ENCODE results near the gene KLF11.

KLF11 gene

DNA sequence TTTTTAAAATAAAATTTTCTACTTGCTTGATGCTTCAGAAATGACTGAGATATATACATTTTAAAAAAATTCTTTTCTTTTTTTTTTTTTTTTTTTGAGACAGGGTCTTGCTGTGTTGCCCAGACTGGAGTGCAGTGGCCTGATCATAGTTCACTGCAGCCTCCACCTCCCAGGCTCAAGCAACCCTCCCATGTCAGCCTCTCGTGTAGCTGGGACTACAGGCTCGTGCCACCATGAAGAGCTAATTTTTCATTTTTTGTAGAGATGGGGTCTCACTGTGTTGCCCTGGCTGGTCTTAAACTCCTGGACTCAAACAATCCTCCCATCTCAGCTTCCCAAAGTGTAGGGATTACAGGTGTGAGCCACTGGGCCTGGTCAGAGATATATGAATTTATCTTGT is 24.0 kb downstream of the KLF11 start:
- no peak for DNase-seq

DNA sequence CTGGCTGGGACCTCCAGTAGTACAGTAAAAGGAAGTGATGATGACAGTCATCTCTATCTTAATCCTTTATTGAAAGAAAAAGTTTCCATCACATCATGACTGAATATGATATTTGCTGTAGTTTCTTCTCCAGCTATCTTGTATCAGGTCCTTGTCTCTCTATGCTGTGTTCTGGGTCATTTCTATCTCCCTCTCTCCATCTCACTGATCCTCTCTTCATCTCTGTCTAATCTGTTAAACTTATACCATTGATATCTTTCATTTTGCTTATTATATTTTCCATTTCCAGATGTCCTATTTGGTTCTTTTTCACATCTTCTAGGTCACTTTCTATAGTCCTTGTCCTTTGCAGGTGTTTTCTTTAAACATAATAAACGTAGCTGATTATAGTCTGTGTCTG is 24.5 kb downstream of the KLF11 start:
- no peak for DNase-seq

DNA sequence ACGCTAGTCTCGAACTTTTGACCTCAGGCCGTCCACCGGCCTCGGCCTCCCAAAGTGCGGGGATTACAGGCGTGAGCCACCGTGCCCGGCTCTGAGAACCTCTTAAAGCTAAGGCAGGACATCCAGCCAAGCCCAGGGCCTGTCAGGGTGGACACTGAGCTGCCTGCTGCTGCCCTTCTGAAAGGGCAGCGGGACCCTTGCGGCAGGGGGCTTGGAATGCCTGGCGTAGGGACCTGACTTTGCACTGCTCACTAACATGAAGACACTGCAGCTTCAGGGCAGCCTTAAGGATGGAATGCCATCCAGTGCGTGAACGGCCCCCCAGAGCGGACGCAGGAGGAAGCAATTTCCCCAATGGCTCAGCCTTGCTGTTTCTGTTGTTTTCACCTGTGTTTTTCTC is 27.8 kb downstream of the KLF11 start:
- no peak for DNase-seq

DNA sequence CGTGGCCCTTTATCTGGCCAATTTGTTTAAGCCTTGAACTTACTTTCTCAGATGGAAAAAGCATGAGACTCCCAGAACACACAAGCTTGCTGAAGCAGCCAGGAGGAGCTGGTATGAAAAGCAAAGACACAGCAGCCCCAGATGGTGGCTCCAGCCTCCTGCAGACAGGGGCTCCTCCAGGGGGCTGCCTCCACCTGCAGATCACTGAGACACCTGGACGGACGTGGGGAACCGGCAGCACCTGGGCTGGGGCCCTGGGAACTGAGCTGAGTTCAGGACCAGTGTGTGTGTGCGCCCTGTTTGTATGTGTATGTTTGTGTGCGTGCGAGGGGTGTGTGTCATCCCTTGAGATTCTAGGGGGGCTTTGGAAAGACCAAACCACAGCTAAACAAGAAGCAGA is 28.2 kb downstream of the KLF11 start:
- DNase-seq, result no peak

DNA sequence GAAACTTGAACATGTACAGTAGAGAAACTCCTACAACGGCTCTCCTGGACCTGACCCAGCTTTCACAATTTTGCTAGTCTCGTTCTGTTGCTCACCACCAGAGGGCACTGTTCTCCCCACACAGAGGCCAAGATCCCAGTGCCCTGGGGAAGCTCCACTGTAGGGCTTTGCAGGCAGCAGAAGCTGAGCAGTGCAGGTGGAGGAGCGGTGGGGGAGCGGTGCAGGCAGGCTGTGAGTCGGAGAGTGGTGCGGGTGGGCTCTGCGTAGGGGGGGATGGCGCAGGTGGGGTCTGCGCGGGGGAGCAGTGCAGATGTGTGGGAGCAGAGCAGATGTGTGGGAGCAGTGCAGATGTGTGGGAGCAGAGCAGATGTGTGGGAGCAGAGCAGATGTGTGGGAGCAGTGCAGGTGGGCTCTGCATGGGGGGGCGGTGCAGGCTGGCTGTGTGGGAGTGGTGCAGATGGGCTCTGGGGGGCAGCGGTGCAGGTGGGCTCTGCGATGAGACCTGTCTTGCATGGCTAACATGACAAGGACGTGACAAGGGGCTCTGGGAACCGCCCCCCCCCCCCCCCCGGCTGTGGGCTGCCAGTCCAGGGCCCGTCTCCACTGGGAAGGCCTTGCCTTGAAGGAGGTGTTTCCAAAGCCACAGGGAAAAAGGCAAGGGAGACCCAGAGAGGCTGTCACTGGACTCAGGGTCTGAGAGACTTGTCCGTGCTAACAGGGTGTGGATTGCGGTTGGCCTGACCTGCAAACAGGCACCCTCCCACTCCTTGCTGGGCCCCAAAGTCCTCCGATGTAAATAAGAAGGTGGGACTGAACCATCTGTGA is 29.5 kb downstream of the KLF11 start:
- peak; percentile 75 for DNase-seq

DNA sequence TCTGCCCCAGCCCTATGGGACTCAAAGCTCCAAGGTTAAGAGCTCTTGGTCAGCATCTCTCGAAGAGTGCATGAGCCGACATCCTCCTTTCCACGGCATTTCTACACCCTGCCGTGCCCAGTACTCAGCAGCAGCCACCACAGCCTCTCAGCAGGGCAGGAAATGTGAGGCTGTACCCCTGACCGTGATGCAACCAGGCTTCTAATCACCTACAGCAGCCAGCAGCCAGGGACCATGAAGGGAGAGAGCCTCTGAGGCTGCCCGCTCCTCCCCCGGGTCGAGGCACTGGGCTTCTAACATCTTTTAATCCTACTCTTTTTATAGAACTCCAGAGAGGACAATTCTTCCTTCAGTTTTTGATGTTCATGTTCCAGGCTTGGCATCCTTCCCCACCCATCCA is 30.4 kb downstream of the KLF11 start:
- no peak for DNase-seq

DNA sequence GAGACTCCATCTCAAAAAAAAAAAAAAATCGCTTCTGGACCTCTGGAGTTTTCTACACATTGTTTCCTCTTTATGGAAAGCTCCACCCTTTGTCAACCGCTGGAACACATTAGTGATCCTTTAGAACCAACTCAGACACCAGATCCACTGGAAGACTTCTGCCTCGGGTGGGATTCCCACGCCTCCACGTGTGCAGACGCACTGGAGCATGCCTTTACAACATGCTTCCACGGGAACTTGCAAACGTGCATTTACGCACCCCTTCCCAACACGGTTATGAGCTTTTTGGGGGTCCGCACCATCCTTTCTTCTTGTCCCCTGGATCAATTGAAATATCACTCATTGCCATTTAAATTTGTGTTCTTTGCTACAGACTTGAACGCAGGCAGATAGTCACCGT is 31.8 kb downstream of the KLF11 start:
- no peak for DNase-seq

DNA sequence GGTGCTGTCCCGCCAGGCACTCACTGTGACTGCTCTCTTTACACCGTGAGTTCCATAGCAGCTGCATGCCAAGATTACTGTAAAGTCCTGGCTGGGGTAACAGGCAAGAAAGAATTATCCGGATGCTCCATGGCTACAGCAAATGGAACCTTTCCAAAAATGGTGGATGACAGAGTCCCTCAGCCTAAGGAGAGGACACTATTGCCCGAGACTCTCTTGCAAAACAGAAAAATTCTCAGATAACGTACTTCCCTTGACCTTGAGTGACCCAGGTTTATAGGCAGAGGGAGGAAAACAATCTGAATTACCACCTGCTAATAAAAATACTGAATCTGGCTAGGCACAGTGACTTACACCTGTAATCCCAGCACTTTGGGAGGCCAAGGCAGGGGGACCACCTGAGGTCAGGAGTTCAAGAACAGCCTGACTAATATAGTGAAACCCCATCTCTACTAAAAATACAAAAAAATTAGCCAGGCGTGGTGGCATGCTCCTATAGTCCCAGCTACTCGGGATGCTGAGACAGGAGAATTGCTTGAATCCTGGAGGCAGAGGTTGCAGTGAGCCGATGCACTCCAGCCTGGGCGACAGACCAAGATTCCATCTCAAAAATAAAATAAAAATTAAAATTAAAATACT is 32.3 kb downstream of the KLF11 start:
- no peak for DNase-seq

DNA sequence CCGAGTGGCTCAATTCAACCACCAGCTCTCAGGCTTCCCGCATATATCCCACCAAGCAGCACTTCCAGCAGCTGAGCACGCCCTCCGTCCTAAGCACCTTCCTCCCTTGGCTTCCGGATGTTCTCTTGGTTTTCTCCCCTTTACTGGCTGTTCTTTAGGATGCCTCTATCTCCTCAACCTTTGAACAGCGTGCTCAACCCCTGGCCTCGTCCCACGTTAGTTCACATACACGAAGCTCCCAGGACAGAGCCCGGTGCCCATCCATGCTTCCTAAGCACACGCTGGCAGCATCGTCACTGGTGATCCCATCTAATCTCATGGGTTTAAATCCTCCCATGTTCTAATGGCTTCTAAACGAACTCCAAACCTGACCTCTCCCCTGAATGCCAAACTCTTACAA is 33.2 kb downstream of the KLF11 start:
- no peak for DNase-seq

DNA sequence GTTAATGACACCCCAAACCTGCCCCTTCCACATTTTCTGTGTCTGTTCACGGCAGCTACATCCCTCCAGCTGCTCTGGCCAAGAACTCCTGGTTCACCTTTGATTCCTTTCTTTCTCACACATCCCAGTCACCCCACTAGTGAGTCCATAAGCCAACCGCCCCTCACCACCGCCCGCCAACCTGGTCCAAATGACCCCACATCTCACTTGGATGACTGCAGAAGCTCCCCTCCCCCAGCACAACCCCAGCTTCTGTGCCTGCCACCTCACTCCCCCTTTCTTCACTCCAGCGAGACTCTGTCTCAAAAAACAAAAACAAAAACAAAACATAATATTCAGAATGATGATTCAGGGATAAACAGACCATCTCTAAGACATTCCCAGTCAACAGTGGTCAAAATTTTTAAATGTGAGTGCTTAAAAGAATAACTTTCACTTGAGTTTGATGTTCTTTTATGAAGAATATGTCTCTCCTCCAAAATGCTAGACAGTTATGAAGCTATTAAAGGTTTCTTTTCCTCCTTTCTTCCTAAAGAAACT is 33.7 kb downstream of the KLF11 start:
- DNase-seq, result no peak

DNA sequence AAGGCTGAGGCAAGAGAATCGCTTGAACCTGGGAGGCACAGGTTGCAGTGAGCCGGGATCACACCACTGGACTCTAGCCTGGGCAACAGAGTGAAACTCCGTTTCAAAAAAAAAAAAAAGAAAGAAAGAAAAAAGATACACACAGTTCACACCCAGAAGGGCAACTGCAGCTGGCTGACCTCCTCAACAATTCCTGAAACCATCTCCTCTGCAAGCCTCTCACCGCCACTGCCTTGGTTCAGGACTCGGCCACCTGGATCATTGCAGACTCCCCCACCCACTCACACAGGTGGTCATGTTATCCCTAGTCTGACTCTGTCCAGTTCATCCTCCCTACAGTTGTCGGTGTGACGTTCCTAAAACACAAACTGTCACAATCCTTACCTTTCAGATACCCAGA is 34.7 kb downstream of the KLF11 start:
- DNase-seq, result no peak

DNA sequence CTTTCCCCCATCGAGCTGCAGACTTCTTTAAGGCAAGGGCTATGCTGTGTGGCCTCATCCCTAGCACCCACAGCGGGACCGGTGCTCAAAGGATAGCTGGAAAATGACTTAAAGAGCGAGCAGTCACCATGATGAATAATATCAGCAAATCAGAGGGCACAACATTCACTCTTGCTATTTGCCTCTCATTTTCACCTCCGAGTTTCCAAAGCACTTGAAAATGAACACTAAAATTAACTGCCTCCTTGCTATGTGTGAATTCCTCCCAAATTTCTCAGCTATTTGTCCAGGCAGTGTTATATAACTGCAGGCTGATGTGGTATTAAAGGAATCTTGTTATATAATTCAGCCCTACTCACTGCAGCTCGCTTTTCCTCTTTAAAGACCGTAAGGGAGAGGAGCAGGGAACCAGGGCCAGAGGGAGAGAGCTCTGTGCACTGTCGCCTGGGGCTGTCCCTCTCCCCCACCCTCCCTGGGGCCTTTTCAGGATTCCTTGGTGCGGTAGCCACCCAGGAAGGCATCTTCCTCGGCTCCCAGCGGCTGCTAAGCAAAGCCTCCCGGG is 35.4 kb downstream of the KLF11 start:
- no peak for DNase-seq

DNA sequence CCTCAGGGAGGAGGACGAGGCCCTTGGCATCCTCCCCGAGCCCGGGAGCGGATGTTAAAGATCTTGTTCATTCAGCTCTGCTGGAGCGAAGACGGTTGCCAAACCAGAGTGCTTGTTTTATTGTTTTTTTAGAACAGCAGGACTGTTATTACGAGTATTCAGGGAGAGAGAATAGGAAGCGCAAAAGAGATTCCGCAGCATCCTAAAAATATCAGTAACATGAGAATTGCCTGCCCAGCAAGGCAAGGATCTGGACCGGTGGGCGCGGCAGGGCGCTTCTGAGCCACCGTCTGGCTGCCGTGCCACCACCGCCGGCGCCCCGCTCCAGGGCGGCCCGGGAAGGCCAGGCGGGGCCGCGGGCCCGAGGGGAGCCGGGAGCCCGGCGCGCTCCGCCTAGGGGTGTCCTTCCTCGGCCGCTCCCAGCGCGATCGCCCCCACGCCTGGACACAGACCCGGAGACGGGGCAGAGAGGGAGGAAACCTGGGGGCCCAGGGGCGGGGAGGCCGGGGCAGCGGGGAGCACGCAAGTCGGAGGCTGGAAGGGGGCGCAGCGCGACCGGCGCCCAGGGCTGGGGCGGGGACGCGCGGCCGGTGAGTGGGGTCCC is 36.0 kb downstream of the KLF11 start:
- no peak for DNase-seq

DNA sequence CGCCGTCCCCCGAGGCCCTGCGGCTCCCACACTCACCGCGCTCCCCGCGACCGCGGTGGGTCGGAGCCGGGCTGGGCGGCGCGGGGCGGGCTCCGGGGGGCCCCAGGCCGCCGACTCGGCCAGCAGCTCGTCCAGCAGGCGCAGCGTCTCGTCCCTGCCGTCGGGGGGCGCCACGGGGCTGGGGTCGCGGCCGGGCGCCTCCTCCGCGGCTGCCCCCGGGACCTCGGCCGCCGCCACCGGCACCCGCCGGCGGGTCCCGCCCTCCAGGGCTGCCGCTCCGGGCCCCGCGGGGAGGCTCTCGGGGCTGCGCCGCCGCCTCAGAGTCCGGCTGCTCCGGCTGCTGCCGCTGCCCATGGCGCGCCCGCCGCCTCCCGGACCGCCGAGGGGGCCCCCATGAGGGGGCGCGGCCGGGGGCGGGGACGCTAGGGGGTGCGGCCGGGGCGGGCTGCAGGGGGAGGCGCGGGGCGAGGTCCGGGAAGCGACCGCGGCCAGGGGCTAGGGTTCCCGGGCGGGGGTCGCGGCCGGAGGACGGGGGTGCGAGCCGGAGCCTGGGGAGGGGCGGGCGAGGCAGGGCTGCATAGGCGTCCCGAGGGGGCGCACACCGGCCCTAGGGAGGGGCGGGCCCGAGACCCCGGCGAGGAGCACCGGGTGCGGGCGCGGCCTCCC is 36.7 kb downstream of the KLF11 start, which contains the start of gene CYS1:
Gene CYS1, minus strand, starts transcription at position 542 of the 666 bp plus-strand sequence. Its CDS starts 188 bp downstream, at position 354.
- DNase-seq, result no peak

DNA sequence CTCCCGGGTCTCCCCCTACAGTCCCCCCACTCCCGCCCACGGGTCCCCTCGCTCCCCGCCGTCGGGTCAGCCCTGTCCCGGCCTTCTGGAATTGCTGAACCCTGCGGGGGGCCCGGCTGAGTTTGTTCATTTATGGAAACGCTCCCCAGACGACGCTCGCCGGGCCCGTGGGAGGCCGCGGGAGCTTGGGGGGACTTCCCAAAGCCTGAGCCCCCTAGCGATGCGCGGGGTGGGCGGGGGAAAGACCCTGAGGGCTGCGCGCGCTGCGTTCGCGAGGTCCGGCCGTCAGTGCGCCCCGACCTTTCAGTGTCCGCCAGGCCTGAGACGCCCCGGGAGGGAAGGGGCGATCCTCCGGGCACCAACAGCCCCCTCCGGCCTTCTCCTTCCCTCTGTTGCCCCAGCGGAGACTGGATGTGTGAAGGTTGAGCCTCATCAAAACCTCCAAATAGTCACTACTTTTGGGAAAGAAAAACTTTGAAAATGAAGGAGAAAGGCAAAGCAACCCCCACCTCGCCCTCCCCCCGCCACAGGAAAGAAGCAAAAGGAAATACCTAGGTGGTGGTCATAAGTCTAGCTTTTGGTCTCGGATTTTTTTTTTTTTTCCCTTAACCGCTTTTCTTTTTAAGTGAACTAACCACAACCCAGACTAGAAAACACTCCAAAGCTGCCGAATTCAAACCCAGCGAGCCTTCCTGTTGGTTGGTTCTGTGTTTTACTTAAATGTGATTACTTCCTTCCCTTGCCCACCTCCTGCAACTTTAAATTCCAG is 37.4 kb downstream of the KLF11 start:
- DNase-seq, result no peak

DNA sequence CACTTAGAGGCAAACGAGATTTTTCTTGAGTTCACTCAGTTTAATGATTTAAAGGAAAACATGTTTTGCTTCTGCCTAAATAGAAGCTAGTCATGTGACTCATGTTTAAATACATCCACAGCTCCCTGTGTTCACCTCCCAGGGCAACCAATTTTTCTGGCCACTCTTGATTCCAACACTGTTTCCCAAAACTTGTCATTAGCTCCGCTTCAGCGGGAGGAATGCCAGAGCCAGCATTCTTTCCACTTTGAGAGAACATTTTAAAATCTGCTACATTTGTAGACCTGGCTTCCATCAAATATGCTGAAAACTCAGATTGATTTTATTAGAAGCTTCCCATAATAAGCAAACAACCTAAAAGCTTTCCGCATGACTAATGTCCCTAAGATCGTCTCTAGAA is 39.7 kb downstream of the KLF11 start:
- DNase-seq, result no peak

DNA sequence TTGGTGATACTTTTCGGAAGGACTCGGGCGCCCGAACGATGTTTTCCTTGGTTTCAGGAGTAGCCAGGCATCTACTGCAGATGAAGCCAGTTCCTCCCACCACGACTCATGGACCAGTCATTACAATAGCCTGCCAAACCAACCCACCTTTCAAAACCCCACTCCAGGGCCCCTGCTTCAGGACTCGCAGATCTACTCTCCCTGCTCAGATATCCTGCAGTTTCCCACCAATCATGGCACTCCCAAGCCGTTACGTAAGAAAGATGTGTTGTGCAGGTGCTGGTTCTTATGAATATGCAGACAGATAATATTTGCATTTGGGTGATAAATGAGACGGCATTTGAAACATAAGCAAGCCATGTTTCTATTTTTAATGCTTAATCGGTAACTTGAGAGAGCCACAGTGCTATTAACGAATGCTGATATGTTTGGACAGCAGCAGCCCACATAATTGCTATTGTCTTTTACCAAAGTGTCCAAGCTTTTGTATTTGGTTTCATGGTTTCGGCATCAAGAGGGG is 40.4 kb downstream of the KLF11 start:
- DNase-seq, result no peak

DNA sequence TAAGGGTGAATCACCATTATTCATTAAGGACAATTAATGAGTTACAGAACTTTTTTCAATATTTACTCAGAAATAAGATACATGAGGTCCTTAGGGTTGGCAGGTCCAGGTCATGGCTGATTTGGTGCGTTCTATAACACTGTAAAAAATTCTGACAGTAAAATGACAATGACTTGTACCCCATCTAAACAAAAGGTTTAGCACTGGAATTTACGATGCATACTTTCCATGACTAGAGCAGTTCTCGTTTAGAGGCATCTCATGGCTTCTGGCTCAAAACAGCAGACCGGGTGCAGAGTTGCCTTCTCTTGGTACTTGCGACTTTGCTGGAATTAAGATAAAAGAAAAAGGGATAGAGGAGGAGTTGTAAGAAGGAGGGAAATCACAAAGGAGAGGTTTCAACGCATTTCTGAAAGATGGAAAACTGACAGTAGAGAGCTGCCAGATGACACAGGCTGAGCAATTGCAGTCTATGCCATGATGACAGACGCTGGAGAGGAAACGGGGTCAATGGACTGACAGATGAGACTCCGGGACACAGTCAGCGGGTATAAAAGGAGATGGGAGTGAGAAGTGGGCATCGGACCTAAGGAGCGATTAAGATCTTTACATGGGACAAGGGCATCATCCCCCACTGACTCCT is 41.0 kb downstream of the KLF11 start:
- DNase-seq, result no peak

DNA sequence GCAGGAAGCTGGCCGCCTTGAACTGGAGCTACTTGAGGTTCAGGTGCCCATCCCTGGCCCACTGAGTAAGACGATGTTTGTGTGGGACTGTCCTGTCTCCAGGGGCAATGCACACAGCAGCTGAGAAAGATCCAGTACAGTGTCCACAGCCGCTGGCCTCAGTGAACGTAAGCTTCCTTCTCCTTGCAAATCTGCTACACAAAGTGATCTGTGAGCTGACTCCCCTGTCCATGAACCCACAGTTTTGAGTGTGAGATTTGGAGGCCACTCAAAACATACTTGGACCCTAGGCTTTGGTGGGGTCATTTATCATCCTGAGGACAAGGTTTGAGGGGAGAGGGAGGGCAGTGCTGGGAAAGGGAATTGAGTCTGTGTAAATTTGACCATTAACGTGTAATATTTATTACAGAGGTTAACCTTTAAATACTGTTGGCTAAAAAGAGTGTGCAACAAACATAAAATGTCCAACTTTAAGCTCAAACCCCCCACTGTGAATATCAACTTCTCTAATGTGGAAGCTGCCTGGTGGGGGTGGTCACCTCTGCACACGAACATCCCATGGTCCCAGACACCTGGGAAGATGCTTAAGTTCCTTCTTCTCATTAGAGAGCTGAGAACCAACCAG is 41.8 kb downstream of the KLF11 start:
- no peak for DNase-seq

DNA sequence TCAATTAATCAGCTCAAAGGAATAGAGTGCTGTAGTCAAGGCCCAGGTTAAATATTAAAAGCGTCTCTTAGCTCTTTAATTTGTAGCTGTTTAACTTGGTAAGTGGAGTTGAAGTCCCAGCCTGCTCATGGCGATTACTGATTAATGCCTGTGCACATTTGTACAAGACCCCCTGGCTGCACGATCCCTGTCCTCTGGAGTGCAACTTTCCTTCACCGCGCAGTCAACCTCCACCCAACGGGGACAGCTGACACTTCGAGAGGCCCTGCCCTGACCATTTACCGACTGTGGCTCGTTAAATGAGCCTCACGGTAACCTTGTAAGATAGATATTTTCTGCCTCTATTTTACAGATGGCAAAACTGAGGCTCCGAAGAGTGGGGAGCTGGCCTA is 42.3 kb downstream of the KLF11 start:
- no peak for DNase-seq

DNA sequence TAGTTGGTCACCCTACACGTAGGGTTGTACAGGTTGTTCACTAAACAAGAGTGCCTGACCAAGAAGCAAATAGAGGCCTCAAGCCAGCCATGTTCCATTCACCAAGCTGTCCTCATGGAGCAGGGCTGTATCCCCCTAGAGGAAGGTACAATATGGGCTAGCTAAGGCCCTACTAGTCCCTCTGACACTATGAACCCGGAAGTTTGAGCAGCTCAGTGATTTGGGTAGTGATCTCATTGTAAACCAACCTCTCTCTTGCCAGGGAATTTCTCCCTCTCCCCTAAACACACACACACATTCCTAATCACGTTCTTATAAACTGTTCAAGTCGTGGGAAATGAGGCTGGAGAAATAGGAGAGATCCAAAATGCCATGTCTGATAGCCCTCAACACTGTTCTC is 43.6 kb downstream of the KLF11 start:
- no peak for DNase-seq
